ENCODE measurements around the gene LHX2.

LHX2 gene

DNA sequence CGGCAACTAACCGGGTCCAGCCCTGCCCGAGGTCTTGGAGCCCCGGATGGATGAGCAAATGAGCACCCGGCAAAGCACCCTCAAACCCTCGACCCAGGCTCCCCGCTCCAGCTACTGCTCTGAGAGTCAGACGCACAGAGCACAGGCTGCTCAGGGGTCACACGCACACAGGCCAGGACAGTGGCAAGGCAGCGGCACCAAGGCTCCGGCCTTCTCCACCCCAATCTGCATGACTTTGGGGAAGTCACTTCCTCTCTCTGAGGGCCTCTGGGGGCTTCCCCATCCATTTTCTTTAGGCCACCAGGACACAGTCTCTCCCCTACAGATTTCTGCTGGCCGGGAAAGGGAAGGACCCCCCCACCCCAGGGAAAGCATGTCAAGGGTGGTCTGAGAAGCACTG lies 18.0 kb downstream of the LHX2 start:
- FAIRE-seq: no peak

GRCh38 chr9:124030969-124031451 lies 19.4 kb downstream of the LHX2 start:
- FAIRE-seq (no peak), DNase-seq (ENCODE audit: insufficient read length, low spot score) (no peak)

More for the DNA sequence above, 18.0 kb downstream of the LHX2 start:
- no peak for DNase-seq (ENCODE audit: insufficient read length, low spot score)

DNA sequence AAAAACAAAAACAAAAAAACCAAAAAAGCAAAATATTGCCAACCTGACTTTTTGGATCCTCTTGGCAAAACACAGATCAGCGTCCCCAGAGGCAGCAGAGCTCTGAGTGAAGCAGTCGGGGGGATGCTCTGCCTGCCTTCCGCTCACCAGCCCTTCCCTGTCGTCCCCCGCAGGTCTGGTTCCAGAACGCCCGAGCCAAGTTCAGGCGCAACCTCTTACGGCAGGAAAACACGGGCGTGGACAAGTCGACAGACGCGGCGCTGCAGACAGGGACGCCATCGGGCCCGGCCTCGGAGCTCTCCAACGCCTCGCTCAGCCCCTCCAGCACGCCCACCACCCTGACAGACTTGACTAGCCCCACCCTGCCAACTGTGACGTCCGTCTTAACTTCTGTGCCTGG lies 20.7 kb downstream of the LHX2 start:
- DNase-seq (ENCODE audit: insufficient read length, low spot score) (no peak), FAIRE-seq (no peak)

- FAIRE-seq (no peak), DNase-seq (ENCODE audit: insufficient read length, low spot score) (no peak)
Observed at GRCh38 chr9:124033348-124033747, 21.8 kb downstream of the LHX2 start.

GRCh38 chr9:124033967-124034366 lies 22.4 kb downstream of the LHX2 start:
- no peak for DNase-seq (ENCODE audit: insufficient read length, low spot score)
- FAIRE-seq: no peak

GRCh38 chr9:124035001-124035650 lies 23.6 kb downstream of the LHX2 start:
- no peak for DNase-seq (ENCODE audit: insufficient read length, low spot score)
- no peak for FAIRE-seq

DNA sequence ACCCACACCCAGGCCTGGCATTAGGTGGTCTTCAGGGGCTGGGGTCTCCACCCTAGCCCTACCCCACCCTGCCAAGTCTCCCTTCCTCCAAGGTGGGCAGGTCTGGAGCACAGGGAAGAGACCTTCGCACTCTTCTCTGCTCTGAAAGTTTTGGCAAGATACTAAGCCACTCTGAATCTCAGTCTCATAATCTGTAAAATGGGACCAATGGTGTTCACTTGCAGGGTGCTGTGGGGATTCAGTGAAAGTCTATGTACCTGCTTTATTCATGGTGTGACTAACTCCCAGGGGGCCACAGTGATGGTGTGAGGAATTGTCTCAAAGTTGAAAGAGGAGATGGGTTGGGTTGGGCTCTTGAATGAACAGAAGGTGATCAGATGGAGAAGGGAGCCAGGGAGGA lies 25.0 kb downstream of the LHX2 start:
- FAIRE-seq (no peak), DNase-seq (ENCODE audit: insufficient read length, low spot score) (no peak)

- DNase-seq (ENCODE audit: insufficient read length, low spot score) (no peak), FAIRE-seq (no peak)
Observed at GRCh38 chr9:124037790-124038189, 26.2 kb downstream of the LHX2 start.

DNA sequence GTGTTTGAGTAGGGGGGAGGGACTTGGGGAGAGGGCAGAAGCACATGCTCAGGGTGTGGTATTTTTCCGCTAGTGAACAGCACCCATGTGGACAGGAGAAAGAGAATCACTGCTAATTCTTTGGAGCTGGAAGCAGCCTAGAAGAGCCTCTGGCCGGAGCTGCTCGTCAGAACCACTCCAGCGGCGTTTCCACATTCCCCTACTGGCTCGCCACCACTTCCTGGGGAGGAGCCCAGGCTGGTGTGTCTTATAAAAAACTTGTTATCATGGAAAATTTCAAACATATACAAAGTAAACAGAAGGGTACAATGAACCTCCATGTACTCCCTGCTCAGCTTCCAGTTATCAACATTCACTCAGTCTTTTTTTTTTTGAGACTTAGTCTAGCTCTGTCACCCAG lies 26.7 kb downstream of the LHX2 start:
- DNase-seq (ENCODE audit: insufficient read length, low spot score): no peak
- FAIRE-seq: no peak

DNA sequence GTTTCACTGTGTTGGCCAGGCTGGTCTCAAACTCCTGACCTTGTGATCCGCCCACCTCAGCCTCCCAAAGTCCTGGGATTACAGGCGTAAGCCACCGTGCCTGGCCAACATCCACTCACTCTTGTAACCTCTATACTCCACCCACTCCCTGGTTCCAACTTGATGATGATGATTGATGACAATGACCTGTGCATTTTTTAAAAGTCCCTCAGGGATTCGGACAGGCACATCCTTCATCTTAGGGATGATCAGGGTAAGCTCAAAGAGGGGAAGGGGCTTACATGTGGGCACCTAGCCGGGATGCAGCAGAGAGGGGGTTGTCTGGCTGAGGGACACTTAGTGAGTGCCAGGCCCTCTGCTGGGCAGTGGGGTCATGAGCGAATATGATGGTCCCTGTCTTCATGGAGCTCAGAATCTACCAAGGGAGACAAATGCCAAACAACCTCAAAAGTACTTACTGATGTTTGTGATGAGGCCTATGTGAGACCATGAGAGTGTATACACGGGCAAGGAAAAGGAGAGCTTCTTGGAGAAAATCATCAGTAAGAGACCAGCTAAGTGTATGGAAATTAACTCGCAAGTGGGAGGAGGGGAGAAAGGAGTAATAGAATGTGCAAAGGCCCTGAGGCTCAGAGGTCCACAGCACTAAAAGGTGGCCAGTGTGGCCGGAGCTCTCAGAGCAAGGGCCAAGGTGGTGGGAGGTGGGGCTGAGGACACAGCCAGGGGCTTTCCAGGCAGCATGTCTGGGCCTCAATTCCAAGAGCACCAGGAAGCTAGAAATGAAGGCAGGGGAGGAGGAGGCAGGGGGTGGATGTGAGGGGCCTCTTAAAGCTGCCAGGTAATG lies 27.4 kb downstream of the LHX2 start:
- no peak for FAIRE-seq
- DNase-seq (ENCODE audit: insufficient read length, low spot score): no peak

DNA sequence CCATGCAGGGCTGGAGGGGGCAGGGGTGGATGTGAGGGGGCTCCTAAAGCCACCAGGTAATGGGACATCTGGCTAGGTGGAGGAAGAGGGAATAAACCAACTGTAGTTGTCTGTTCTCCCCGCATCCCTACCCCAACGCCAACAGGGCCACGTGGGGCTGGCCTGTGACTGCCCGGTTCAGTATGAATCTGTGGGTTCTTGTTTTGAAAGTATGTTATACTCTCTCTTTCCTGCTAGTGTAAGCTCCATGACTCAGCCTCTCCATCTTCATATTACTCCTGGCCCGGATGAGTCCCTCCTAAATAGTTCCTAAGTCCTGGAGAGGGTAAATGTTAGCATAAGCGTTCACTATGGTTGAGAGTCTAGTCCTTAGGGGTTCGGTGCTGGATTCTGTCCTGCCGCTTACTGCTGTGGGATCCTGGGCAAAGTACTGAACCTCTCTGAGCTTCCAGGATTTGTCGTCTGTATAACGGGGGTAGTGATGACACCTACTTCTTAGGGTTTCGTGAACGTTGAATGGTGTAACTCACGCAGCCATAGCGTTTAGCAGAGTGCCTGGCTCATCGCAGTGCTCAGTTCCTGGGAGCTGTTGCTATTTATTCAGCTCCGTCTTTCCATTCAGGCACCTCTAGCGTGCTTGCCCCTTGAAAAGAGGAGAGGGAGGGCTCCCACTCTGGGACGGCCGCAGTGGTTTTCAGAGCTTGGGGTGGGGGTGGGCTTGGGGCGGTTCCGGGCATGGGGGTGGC lies 28.8 kb downstream of the LHX2 start:
- FAIRE-seq (no peak), DNase-seq (ENCODE audit: insufficient read length, low spot score) (no peak)

DNA sequence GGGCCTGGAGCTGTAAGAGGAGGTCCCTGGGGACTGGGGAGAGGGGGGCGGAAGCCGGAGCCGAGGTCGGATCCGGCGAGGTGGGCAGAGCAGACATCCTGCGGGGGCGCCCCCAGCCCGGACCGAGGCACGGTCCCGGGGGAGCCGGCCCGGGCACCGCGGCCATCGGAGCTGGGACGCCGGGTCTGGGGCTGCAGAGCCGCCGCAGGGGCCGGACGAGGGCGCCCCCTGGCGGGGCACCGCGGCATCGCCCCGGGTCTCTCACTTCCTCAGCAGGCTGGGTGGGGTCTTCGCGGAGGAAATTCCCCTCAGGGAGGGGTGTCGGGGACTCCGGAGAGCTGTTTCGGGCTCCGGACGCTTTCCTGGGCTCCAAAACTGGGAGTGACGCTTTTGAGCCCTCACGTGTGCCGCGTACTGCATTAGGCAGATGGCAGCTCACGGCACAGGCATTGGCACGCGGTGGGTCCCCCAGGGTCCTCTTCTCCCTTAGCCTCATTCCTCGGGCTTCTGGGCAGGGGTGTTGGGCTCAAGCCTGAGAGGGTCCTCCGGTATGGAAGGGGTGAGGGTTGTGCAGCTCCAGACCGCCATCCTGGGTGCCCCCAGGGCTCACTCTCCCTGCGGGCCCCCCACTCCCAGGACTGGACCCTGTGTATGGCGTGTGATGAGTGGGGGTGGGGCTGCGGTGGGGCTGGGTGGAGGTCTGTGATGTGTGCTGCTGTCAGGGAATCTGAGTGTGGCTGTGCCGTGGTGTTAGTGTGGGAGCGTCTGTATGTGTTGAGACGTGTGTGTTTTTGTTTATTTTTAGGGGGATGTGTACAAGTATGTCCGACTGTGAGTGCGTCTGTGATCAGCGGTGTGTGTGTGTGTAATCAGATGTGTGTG lies 29.6 kb downstream of the LHX2 start:
- no peak for FAIRE-seq
- DNase-seq (ENCODE audit: insufficient read length, low spot score): peak; percentile 83

- FAIRE-seq (no peak), DNase-seq (ENCODE audit: insufficient read length, low spot score) (no peak)
Observed at GRCh38 chr9:124041817-124042116, 30.2 kb downstream of the LHX2 start.

- no peak for FAIRE-seq
- no peak for DNase-seq (ENCODE audit: insufficient read length, low spot score)
Observed at GRCh38 chr9:124042201-124042721, 30.7 kb downstream of the LHX2 start.

GRCh38 chr9:124044448-124044847 lies 32.9 kb downstream of the LHX2 start:
- DNase-seq (ENCODE audit: insufficient read length, low spot score) (no peak), FAIRE-seq (no peak)

DNA sequence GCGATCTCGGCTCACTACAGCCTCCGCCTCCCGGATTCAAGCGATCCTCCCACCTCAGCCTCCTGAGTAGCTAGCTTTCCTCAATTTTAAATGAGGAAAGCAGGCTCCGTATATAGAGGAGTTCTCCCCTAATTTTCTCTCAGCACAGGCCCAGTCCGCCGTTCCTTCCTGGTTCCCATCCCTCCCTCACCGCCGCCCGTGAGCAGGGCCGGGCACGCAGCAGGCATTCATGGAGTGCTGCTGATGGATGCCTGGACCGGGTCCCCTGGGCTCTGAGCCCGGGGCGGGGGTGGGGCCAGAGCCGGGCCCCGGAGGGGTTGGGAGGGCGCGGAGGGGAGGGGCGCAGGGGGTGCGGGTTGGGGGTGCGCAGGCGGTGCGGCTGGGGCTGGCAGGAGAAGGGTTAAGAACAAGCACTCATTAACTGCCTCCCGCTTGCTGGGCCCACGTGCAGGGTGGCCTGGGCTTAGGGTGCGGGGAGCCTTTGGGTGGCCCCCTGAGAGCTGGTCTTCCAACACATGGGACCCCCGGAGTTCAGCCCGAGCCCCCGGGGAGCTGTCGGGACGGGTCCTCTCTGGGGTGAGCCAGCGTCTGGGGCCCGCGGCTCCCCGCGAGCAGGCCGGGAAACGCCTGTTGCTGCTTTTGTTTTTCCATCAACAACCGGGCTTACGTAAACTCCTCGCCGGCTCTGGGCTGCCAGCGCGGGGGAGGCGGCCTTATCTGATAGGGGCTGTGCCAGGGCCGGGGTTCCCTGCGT lies 33.7 kb downstream of the LHX2 start:
- FAIRE-seq (no peak), DNase-seq (ENCODE audit: insufficient read length, low spot score) (no peak)

GRCh38 chr9:124045830-124046177 lies 34.2 kb downstream of the LHX2 start:
- no peak for DNase-seq (ENCODE audit: insufficient read length, low spot score)
- FAIRE-seq: no peak

DNA sequence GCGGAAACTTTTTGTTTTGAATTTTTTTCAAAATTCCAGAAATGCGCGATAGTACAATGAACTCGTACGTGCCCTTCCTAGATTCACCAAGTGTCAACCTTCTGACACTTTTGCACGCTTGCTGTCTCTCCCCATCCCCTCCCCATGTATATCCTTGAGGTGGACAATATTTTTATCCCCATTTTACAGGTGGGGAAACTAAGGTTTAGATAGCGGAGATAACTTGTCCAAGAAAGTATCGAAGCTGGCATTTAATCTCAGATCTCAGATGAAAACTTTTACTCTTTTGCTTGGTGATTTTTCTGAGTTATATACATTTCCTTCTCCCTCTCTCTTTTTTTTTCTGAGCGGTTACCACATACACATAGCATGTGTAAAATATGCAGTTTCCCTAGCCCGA lies 34.6 kb downstream of the LHX2 start:
- FAIRE-seq: no peak
- DNase-seq (ENCODE audit: insufficient read length, low spot score): no peak

DNA sequence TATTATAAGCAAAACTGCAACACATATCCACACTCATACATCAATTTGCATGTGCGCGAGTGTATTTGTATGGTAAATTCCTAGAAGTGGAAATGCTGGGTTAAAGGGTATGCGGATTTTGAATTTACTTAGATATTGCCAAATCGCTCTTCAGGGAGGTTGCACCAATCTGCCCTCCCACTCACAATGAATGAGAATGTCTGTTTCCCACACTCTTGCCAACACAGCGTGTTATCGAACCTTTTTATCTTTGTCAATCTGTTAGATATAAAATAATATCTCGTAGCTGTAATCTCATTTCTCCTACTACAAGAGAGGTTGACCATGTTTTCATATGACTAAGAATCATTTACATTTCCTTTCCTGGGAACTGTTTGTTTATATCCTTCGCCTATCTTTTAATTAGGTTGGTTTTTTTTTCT lies 35.7 kb downstream of the LHX2 start:
- no peak for DNase-seq (ENCODE audit: insufficient read length, low spot score)
- FAIRE-seq: no peak

- DNase-seq (ENCODE audit: insufficient read length, low spot score) (no peak), FAIRE-seq (peak; percentile 42)
Observed at GRCh38 chr9:124050955-124051354, 39.4 kb downstream of the LHX2 start.

Measured in GM19239 (cell line).